Peyer's patch (tissue), 4 donors: ENCODE data around the gene DUSP1.

Experiments
- POLR2A ChIP-seq, 2 donors: fragments of 450-650 bp; IDR thresholded peaks; one replicate each; pipeline ENCODE4 v1.5.1; 2017; ENCODE audit warnings: antibody characterized with exemption in 2 of 2, mild to moderate bottlenecking in 2 of 2, moderate library complexity in 2 of 2
- TF ChIP-seq, protein P1 (sequence below), 6 experiments: fragments of 450-650 bp in 4 of 6; fragments of 200-600 bp in 2 of 6; sonication (generic) in 1 of 6; IDR thresholded peaks; one replicate each; pipeline ENCODE4 v1.5.1; 2017 to 2019; ENCODE audit warnings: antibody characterized with exemption in 6 of 6, mild to moderate bottlenecking in 3 of 6, moderate library complexity in 1 of 6

DNA sequence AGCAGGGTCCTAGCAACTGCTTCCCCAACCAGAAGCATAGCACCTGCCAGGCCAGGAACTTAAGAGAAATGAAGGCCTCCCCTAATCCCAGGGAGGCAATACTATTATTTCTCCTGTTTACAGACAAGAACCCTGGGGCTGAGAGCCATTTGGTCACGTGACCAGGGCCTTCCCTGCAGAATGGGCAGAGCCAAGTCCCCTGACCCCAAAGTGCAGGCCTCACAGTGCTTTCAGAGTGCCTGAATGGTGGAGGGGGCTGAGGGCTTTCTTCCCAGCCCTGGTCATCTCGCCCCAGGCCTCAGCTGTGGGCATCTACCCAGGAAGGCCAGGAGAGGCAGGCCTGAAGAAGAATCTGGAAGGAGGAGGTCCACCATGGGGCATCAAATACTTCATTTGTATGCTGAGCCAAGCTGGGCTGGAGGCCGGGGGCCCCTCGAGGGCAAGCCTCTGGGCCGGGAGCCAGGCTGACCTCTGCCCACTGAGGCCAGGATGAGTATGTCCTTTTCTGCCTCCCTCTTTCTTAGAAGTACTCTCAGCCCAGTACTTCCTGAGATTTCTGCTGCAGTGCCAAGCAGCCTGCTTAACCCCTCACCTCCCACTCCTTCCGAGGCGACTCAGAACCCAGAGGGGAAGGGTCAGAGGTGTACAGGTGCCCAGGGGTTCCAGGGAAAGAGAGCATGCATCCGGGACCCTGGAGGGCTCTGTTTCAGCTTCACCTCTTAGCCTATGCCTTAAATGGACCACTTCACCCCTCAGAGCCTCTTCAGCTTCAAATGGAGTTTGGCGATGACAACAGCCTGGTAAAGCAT lies 18.9 kb upstream of the DUSP1 start:
- TF ChIP-seq, protein P1, sequence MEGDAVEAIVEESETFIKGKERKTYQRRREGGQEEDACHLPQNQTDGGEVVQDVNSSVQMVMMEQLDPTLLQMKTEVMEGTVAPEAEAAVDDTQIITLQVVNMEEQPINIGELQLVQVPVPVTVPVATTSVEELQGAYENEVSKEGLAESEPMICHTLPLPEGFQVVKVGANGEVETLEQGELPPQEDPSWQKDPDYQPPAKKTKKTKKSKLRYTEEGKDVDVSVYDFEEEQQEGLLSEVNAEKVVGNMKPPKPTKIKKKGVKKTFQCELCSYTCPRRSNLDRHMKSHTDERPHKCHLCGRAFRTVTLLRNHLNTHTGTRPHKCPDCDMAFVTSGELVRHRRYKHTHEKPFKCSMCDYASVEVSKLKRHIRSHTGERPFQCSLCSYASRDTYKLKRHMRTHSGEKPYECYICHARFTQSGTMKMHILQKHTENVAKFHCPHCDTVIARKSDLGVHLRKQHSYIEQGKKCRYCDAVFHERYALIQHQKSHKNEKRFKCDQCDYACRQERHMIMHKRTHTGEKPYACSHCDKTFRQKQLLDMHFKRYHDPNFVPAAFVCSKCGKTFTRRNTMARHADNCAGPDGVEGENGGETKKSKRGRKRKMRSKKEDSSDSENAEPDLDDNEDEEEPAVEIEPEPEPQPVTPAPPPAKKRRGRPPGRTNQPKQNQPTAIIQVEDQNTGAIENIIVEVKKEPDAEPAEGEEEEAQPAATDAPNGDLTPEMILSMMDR (IDR thresholded peaks at IDR 0.05) = no peak
- no peak for TF ChIP-seq POLR2A (IDR thresholded peaks at IDR 0.05)
